ENCODE measurements around the gene KLHL25. TPM values are rescaled to one million over a fixed set of nuclear protein-coding genes. Genes with fewer than 3 reads are reported as not detected.
A peak's percentile ranks its signal among the peaks of the same experiment; 100 is the strongest.

Gene KLHL25
- total RNA-seq, 2 experiments from 2014 or later: 5.3 to 5.4 TPM

- Mint-ChIP-seq H3K9me3 (no peaks in the 10 kb centered on the region), H3K4me1 (ENCODE audit: low read depth) (peaks cover 19% of the 10 kb centered on the region), H3K36me3 (ENCODE audit: low read depth) (peaks cover 2% of the 10 kb centered on the region), H3K4me3 (no peak overlapping the region), H3K27ac (no peak overlapping the region), H3K27me3 (ENCODE audit: low read depth) (no peaks in the 10 kb centered on the region)
- DNase-seq: no peak
- intact Hi-C loops (cut with micrococcal nuclease): no loop called here
- CTCF ChIA-PET: no interaction called here
Measured at GRCh38 chr15:85754989-85755388, 39.7 kb downstream of the KLHL25 start.

- intact Hi-C loops (cut with micrococcal nuclease): no loop called here
- Mint-ChIP-seq H3K36me3 (ENCODE audit: low read depth) (peaks cover 2% of the 10 kb centered on the region), H3K4me1 (ENCODE audit: low read depth) (peaks cover 19% of the 10 kb centered on the region), H3K9me3 (no peaks in the 10 kb centered on the region), H3K27me3 (ENCODE audit: low read depth) (no peaks in the 10 kb centered on the region), H3K27ac (no peak overlapping the region), H3K4me3 (no peak overlapping the region)
- DNase-seq: no peak
- CTCF ChIA-PET: no interaction called here
Measured at GRCh38 chr15:85753791-85754452, 40.8 kb downstream of the KLHL25 start.

- Mint-ChIP-seq H3K4me3 (no peak overlapping the region), H3K36me3 (ENCODE audit: low read depth) (peaks cover 2% of the 10 kb centered on the region), H3K27ac (no peak overlapping the region), H3K9me3 (no peaks in the 10 kb centered on the region), H3K4me1 (ENCODE audit: low read depth) (peaks cover 19% of the 10 kb centered on the region), H3K27me3 (ENCODE audit: low read depth) (no peaks in the 10 kb centered on the region)
- DNase-seq: no peak
- CTCF ChIA-PET: interaction anchor here (0.6 kb wide), 1 partner anchor 1003 kb away, joined by 6 read pairs; no protein-coding TSS in a partner anchor
- intact Hi-C loops (cut with micrococcal nuclease): no loop called here
Measured at GRCh38 chr15:85753261-85753660, 41.5 kb downstream of the KLHL25 start.

- no peak overlapping the region for H3K27ac Mint-ChIP-seq
- intact Hi-C loops (cut with micrococcal nuclease): no loop called here
Measured at GRCh38 chr15:85752491-85752961, 42.2 kb downstream of the KLHL25 start.

GRCh38 chr15:85752124-85752475, 42.6 kb downstream of the KLHL25 start:
- DNase-seq: no peak
- intact Hi-C loops (cut with micrococcal nuclease): no loop called here
- H3K27ac Mint-ChIP-seq: peak overlapping the region; percentile 53
- no peak overlapping the region for H3K4me3 Mint-ChIP-seq
- no peaks in the 10 kb centered on the region for H3K27me3 Mint-ChIP-seq (ENCODE audit: low read depth)
- peaks cover 19% of the 10 kb centered on the region for H3K4me1 Mint-ChIP-seq (ENCODE audit: low read depth)
- CTCF ChIA-PET: interaction anchor here (1.0 kb wide), 1 partner anchor 12 kb away, joined by 3 read pairs; no protein-coding TSS in a partner anchor
- no peaks in the 10 kb centered on the region for H3K9me3 Mint-ChIP-seq
- peaks cover 2% of the 10 kb centered on the region for H3K36me3 Mint-ChIP-seq (ENCODE audit: low read depth)

More at GRCh38 chr15:85752491-85752961, 42.2 kb downstream of the KLHL25 start:
- Mint-ChIP-seq H3K27me3 (ENCODE audit: low read depth) (no peaks in the 10 kb centered on the region), H3K9me3 (no peaks in the 10 kb centered on the region), H3K4me3 (no peak overlapping the region), H3K4me1 (ENCODE audit: low read depth) (peaks cover 19% of the 10 kb centered on the region), H3K36me3 (ENCODE audit: low read depth) (no peaks in the 10 kb centered on the region)
- CTCF ChIA-PET: interaction anchor here (0.6 to 1.0 kb wide), 2 partner anchors 13 to 1004 kb away, joined by 3 to 6 read pairs; no protein-coding TSS in a partner anchor
- no peak for DNase-seq

- peak overlapping the region; percentile 53 for H3K27ac Mint-ChIP-seq
- H3K27me3 Mint-ChIP-seq (ENCODE audit: low read depth): no peaks in the 10 kb centered on the region
- CTCF ChIA-PET: interaction anchor here (0.7 kb wide), 1 partner anchor 91 kb away, joined by 3 read pairs; no protein-coding TSS in a partner anchor
- no peak overlapping the region for H3K4me3 Mint-ChIP-seq
- intact Hi-C loops (cut with micrococcal nuclease): no loop called here
- no peak for DNase-seq
- H3K9me3 Mint-ChIP-seq: no peaks in the 10 kb centered on the region
- peaks cover 5% of the 10 kb centered on the region for H3K36me3 Mint-ChIP-seq (ENCODE audit: low read depth)
- H3K4me1 Mint-ChIP-seq (ENCODE audit: low read depth): peaks cover 19% of the 10 kb centered on the region
Measured at GRCh38 chr15:85751291-85752123, 43.2 kb downstream of the KLHL25 start.

- Mint-ChIP-seq H3K27ac (no peak overlapping the region), H3K27me3 (ENCODE audit: low read depth) (no peaks in the 10 kb centered on the region), H3K4me1 (ENCODE audit: low read depth) (peaks cover 19% of the 10 kb centered on the region), H3K9me3 (no peaks in the 10 kb centered on the region), H3K36me3 (ENCODE audit: low read depth) (peaks cover 7% of the 10 kb centered on the region), H3K4me3 (no peak overlapping the region)
- DNase-seq: no peak
- intact Hi-C loops (cut with micrococcal nuclease): no loop called here
- CTCF ChIA-PET: interaction anchor here (0.7 to 1.8 kb wide), 2 partner anchors 21 to 92 kb away, joined by 3 to 6 read pairs; no protein-coding TSS in a partner anchor
Measured at GRCh38 chr15:85750319-85751290, 44.1 kb downstream of the KLHL25 start.

GRCh38 chr15:85749261-85750151, 45.2 kb downstream of the KLHL25 start:
- CTCF ChIA-PET: interaction anchor here (0.8 to 1.8 kb wide), 2 partner anchors 11 to 20 kb away, joined by 3 to 6 read pairs; no protein-coding TSS in a partner anchor
- Mint-ChIP-seq H3K27ac (peak overlapping the region; percentile 20), H3K9me3 (no peaks in the 10 kb centered on the region), H3K4me1 (ENCODE audit: low read depth) (peaks cover 19% of the 10 kb centered on the region), H3K27me3 (ENCODE audit: low read depth) (no peaks in the 10 kb centered on the region), H3K36me3 (ENCODE audit: low read depth) (peaks cover 11% of the 10 kb centered on the region), H3K4me3 (no peak overlapping the region)
- no peak for DNase-seq
- intact Hi-C loops (cut with micrococcal nuclease): no loop called here

- Mint-ChIP-seq H3K9me3 (no peaks in the 10 kb centered on the region), H3K4me1 (ENCODE audit: low read depth) (peaks cover 16% of the 10 kb centered on the region), H3K27ac (no peak overlapping the region), H3K27me3 (ENCODE audit: low read depth) (no peaks in the 10 kb centered on the region), H3K4me3 (no peak overlapping the region), H3K36me3 (ENCODE audit: low read depth) (peaks cover 15% of the 10 kb centered on the region)
- intact Hi-C loops (cut with micrococcal nuclease): no loop called here
- DNase-seq: no peak
- CTCF ChIA-PET: interaction anchor here (0.5 to 1.8 kb wide), 2 partner anchors 19 to 63 kb away, joined by 3 to 6 read pairs; no protein-coding TSS in a partner anchor
Measured at GRCh38 chr15:85748729-85749128, 46.0 kb downstream of the KLHL25 start.

- Mint-ChIP-seq H3K9me3 (no peaks in the 10 kb centered on the region), H3K36me3 (ENCODE audit: low read depth) (peaks cover 18% of the 10 kb centered on the region), H3K4me1 (ENCODE audit: low read depth) (peaks cover 16% of the 10 kb centered on the region), H3K27ac (no peak overlapping the region), H3K4me3 (no peak overlapping the region), H3K27me3 (ENCODE audit: low read depth) (no peaks in the 10 kb centered on the region)
- intact Hi-C loops (cut with micrococcal nuclease): no loop called here
- CTCF ChIA-PET: interaction anchor here (0.5 kb wide), 1 partner anchor 63 kb away, joined by 3 read pairs; no protein-coding TSS in a partner anchor
- no peak for DNase-seq
Measured at GRCh38 chr15:85748176-85748575, 46.5 kb downstream of the KLHL25 start.

- intact Hi-C loops (cut with micrococcal nuclease): no loop called here
- H3K36me3 Mint-ChIP-seq (ENCODE audit: low read depth): peaks cover 18% of the 10 kb centered on the region
- peak overlapping the region; percentile 75 for H3K27ac Mint-ChIP-seq
- peaks cover 7% of the 10 kb centered on the region for H3K4me1 Mint-ChIP-seq (ENCODE audit: low read depth)
- H3K27me3 Mint-ChIP-seq (ENCODE audit: low read depth): no peaks in the 10 kb centered on the region
- H3K9me3 Mint-ChIP-seq: no peaks in the 10 kb centered on the region
- no peak for DNase-seq
- H3K4me3 Mint-ChIP-seq: no peak overlapping the region
- CTCF ChIA-PET: interaction anchor here (1.1 kb wide), 1 partner anchor 18 kb away, joined by 3 read pairs; no protein-coding TSS in a partner anchor
Measured at GRCh38 chr15:85746641-85747040, 48.1 kb downstream of the KLHL25 start.

All from activated naive CD4-positive, alpha-beta T cell treated with anti-CD3 and anti-CD28 coated beads for 36 hours (primary cell).